H1 (cell line): ENCODE measurements around the gene CEP152. TPM values are rescaled to one million over a fixed set of nuclear protein-coding genes. Genes with fewer than 3 reads are reported as not detected.
A peak's percentile ranks its signal among the peaks of the same experiment; 100 is the strongest.

ENCODE experiments used
- CTCF ChIA-PET: fragments of 300-600 bp; sonication (Branson Sonifier 250); formaldehyde crosslinking; loops from one replicate; lab custom pipeline; 2021; ENCODE audit not compliant: partially characterized antibody; lab: Charles Lee
- POLR2A ChIA-PET: fragments of 300-600 bp; sonication (Branson Sonifier 250); formaldehyde crosslinking; loops from one replicate; lab custom pipeline; 2021; ENCODE audit warnings: inconsistent platforms; ENCODE audit not compliant: partially characterized antibody; lab: Charles Lee
- DNase-seq, 2 experiments: peaks; one replicate each; pipeline versions ENCODE4 v3.0.0 to v3.0.0-alpha.2; 2010 to 2022; ENCODE audit warnings: low spot score in 2 of 2, low read depth in 1 of 2, mixed read lengths in 1 of 2
- FAIRE-seq: peaks from 2 replicates; lab custom pipeline; 2011; peaks lifted over from hg19 to GRCh38; lab: Jason Lieb, UNC
- H2AFZ ChIP-seq: 2 replicates; pipeline ENCODE4 v1.8.1; 2012; ENCODE audit warnings: low read length, inconsistent platforms
- H2AK5ac ChIP-seq: 2 replicates; pipeline ENCODE4 v1.6.1; 2013; ENCODE audit warnings: low read depth, low read length
- H2BK120ac ChIP-seq: replicated peaks from 2 replicates; pipeline ENCODE3; 2013; ENCODE audit warnings: low read depth, low read length, inconsistent platforms
- H2BK12ac ChIP-seq: 2 replicates; pipeline ENCODE4 v1.6.1; 2013; ENCODE audit warnings: low read depth, low read length
- H2BK15ac ChIP-seq: 2 replicates; pipeline ENCODE4 v1.6.1; 2013; ENCODE audit warnings: low read length
- H2BK20ac ChIP-seq: 2 replicates; pipeline ENCODE4 v1.6.1; 2013; ENCODE audit warnings: low read length
- H2BK5ac ChIP-seq: 2 replicates; pipeline ENCODE4 v1.6.1; 2013; ENCODE audit warnings: low read depth, low read length
- H3K14ac ChIP-seq: 2 replicates; pipeline ENCODE4 v1.6.1; 2013; ENCODE audit warnings: inconsistent platforms; ENCODE audit not compliant: insufficient read length
- H3K18ac ChIP-seq: 2 replicates; pipeline ENCODE4 v1.6.1; 2013; ENCODE audit warnings: low read length; ENCODE audit errors: extremely low read depth
- H3K23ac ChIP-seq: 2 replicates; pipeline ENCODE4 v1.6.1; 2013; ENCODE audit warnings: inconsistent platforms; ENCODE audit not compliant: insufficient read length
- H3K23me2 ChIP-seq: 2 replicates; pipeline ENCODE4 v1.6.1; 2013; ENCODE audit warnings: low read depth, low read length
- H3K27ac ChIP-seq: 2 replicates; pipeline ENCODE4 v1.6.1; 2011; ENCODE audit warnings: low read depth, low read length, inconsistent platforms
- H3K27me3 ChIP-seq, 4 experiments: replicated peaks in 1 of 4; 1 replicate in 1 of 4; 2 replicates in 3 of 4; pipeline versions ENCODE4 v1.6.1 to v1.8.1; 2011 to 2013; ENCODE audit warnings: low read length in 3 of 4, mild to moderate bottlenecking in 3 of 4, inconsistent platforms in 2 of 4, mixed read lengths in 2 of 4, moderate library complexity in 1 of 4; ENCODE audit not compliant: control insufficient read depth in 3 of 4, insufficient read depth in 3 of 4; ENCODE audit errors: extremely low read depth in 1 of 4
- H3K36me3 ChIP-seq, 4 experiments: 2 replicates each; pipeline versions ENCODE4 v1.6.1 to v1.8.1; 2011 to 2013; ENCODE audit warnings: mild to moderate bottlenecking in 4 of 4, low read length in 3 of 4, moderate library complexity in 2 of 4, control low read depth in 1 of 4, inconsistent platforms in 1 of 4; ENCODE audit not compliant: insufficient read depth in 4 of 4, control insufficient read depth in 2 of 4
- H3K4ac ChIP-seq: replicated peaks from 2 replicates; pipeline ENCODE3; 2013; ENCODE audit warnings: low read length, low read depth, mixed read lengths, inconsistent platforms; ENCODE audit not compliant: insufficient read length
- H3K4me1 ChIP-seq, 4 experiments: replicated peaks in 1 of 4; 1 replicate in 1 of 4; 2 replicates in 3 of 4; pipeline versions ENCODE4 v1.6.1 to v1.8.1; 2011 to 2013; ENCODE audit warnings: low read length in 3 of 4, inconsistent platforms in 2 of 4, mixed read lengths in 1 of 4; ENCODE audit not compliant: insufficient read depth in 4 of 4, control insufficient read depth in 3 of 4
- H3K4me2 ChIP-seq, 2 experiments: 2 replicates each; pipeline versions ENCODE4 v1.6.1 to v1.8.1; 2011 to 2013; ENCODE audit warnings: low read depth in 2 of 2, low read length in 2 of 2, control low read depth in 1 of 2, inconsistent platforms in 1 of 2, mild to moderate bottlenecking in 1 of 2; ENCODE audit not compliant: insufficient read depth in 1 of 2
- H3K4me3 ChIP-seq, 4 experiments: fragments of 200-600, 300-600 bp in 1 of 4; sonication (generic), shearing (Covaris generic), sonication (Bioruptor Twin) in 1 of 4; 2 replicates each; pipeline versions ENCODE4 v1.5.1 to v1.8.1; 2011 to 2016; ENCODE audit warnings: low read length in 4 of 4, low read depth in 3 of 4, control low read depth in 2 of 4, inconsistent platforms in 2 of 4, mild to moderate bottlenecking in 2 of 4, mixed read lengths in 1 of 4, moderate library complexity in 1 of 4; ENCODE audit not compliant: insufficient read depth in 2 of 4; ENCODE audit errors: extremely low read depth in 1 of 4
- H3K56ac ChIP-seq: replicated peaks from 2 replicates; pipeline ENCODE3; 2013; ENCODE audit warnings: low read depth, mild to moderate bottlenecking, mixed read lengths, low read length, inconsistent platforms; ENCODE audit not compliant: insufficient read length
- H3K79me1 ChIP-seq: 2 replicates; pipeline ENCODE4 v1.6.1; 2013; ENCODE audit warnings: low read depth, low read length, control low read depth
- H3K79me2 ChIP-seq, 2 experiments: 2 replicates each; pipeline versions ENCODE4 v1.6.1 to v1.8.1; 2012 to 2013; ENCODE audit warnings: low read length in 2 of 2, mild to moderate bottlenecking in 2 of 2, inconsistent platforms in 1 of 2; ENCODE audit not compliant: insufficient read depth in 2 of 2, control insufficient read depth in 1 of 2
- H3K9ac ChIP-seq, 4 experiments: replicated peaks in 1 of 4; 1 replicate in 1 of 4; 2 replicates in 3 of 4; pipeline versions ENCODE4 v1.6.1 to v1.8.1; 2011 to 2013; ENCODE audit warnings: low read depth in 3 of 4, low read length in 3 of 4, control low read depth in 2 of 4, mild to moderate bottlenecking in 2 of 4, moderate library complexity in 2 of 4, inconsistent platforms in 1 of 4; ENCODE audit errors: extremely low read depth in 1 of 4
- H3K9me3 ChIP-seq, 2 experiments: 2 replicates each; pipeline versions ENCODE4 v1.6.1 to v1.8.1; 2012 to 2013; ENCODE audit warnings: mild to moderate bottlenecking in 2 of 2, moderate library complexity in 2 of 2, control low read depth in 1 of 2, inconsistent platforms in 1 of 2, low read depth in 1 of 2, low read length in 1 of 2, mixed read lengths in 1 of 2; ENCODE audit not compliant: insufficient read depth in 2 of 2
- H4K20me1 ChIP-seq, 2 experiments: replicated peaks in 1 of 2; 2 replicates each; pipeline versions ENCODE3 to v1.8.1; 2011 to 2013; ENCODE audit warnings: inconsistent platforms in 2 of 2, low read length in 2 of 2, mild to moderate bottlenecking in 1 of 2; ENCODE audit not compliant: insufficient read depth in 2 of 2, control insufficient read depth in 1 of 2
- H4K5ac ChIP-seq: 2 replicates; pipeline ENCODE4 v1.6.1; 2013; ENCODE audit warnings: low read length, low read depth, mixed read lengths, inconsistent platforms; ENCODE audit not compliant: insufficient read length
- H4K8ac ChIP-seq: 2 replicates; pipeline ENCODE4 v1.8.0; 2013; ENCODE audit warnings: mild to moderate bottlenecking, moderate library complexity, low read length, inconsistent platforms; ENCODE audit not compliant: insufficient read depth; ENCODE audit errors: extremely low read depth
- H4K91ac ChIP-seq: replicated peaks from 2 replicates; pipeline ENCODE3; 2013; ENCODE audit warnings: low read length, mixed read lengths, inconsistent platforms; ENCODE audit not compliant: insufficient read length
- KDM1A ChIP-seq: fragments of 200-600, 300-600 bp; sonication (generic); IDR thresholded peaks from 2 replicates; pipeline ENCODE4 v1.7.1; 2016; ENCODE audit warnings: mild to moderate bottlenecking, low read length, borderline replicate concordance
- MAFK ChIP-seq: IDR thresholded peaks from 2 replicates; pipeline ENCODE4 v1.6.1; 2012; ENCODE audit warnings: low read depth, mild to moderate bottlenecking, improper control_type of control experiment, low read length
- POLR2AphosphoS5 ChIP-seq: IDR thresholded peaks from 2 replicates; pipeline ENCODE4 v1.6.1; 2011; ENCODE audit warnings: low read depth, low read length
- SIX5 ChIP-seq: IDR thresholded peaks from 2 replicates; pipeline ENCODE4 v1.6.1; 2011; ENCODE audit warnings: mild to moderate bottlenecking, low read depth, low read length
- SP2 ChIP-seq: IDR thresholded peaks from 2 replicates; pipeline ENCODE4 v1.6.1; 2012; ENCODE audit warnings: mild to moderate bottlenecking, low read length, inconsistent platforms
- SP4 ChIP-seq: IDR thresholded peaks from 2 replicates; pipeline ENCODE4 v1.6.1; 2012; ENCODE audit warnings: low read length, inconsistent platforms
- WGBS, 2 experiments: shearing (Covaris generic) in 1 of 2; methylation state at CpG; one replicate each; pipeline versions ENCODE4 v1.1.6 to v1.1.7; 2013 to 2015; ENCODE audit warnings: low lambda C conversion rate in 2 of 2, mixed read lengths in 2 of 2, inconsistent platforms in 1 of 2, low coverage in 1 of 2, missing lambda C conversion rate in 1 of 2; ENCODE audit not compliant: insufficient replicate concordance in 2 of 2, insufficient coverage in 1 of 2, insufficient read length in 1 of 2; ENCODE audit errors: extremely low coverage in 1 of 2, missing lambda C conversion rate in 1 of 2; 5-methylcytosine and 5-hydroxymethylcytosine counted together
- polyA plus RNA-seq, 7 experiments: library from polyadenylated mRNA; depleted of rRNA in 3 of 7; stranded (reverse) in 5 of 7; unstranded in 2 of 7; fragments of >200 nt in 5 of 7; fragments of 200-250 nt in 2 of 7; gene quantifications; 1 replicate in 5 of 7; 2 replicates in 1 of 7; 4 replicates in 1 of 7; pipeline versions ENCODE4 v1.2.1 to v1.2.3, GENCODE V29; 2011 to 2013; ENCODE audit warnings: missing spikeins in 2 of 7, mixed read lengths in 2 of 7
- total RNA-seq: library from RNA; stranded (reverse); fragmentation: NEBNext Ultra II Directional; extraction: Animal tissue kit (Norgen Biotek cat#: 25700); gene quantifications from 2 replicates; pipeline ENCODE4 v1.2.1, GENCODE V29; 2021

The CEP152 gene
- total and polyA plus RNA-seq, 2 of the 8 experiments (the other 6 are each of a cell fraction or from before 2014, with no cell fraction given), result 1.4 to 16.2 TPM

- H3K56ac ChIP-seq, result no peak overlapping the region
- no peaks in the 10 kb centered on the region for H3K79me1 ChIP-seq
- H2AK5ac ChIP-seq, result no peak overlapping the region
- WGBS, 2 experiments, result 41% methylated on average over 3 of the region's 3 CpGs; no CpG with 5 or more reads in 1 of the 2 experiments
- TF ChIP-seq SP2, result no peak
- no peak for TF ChIP-seq SP4
- TF ChIP-seq KDM1A, result no peak
- no peak for TF ChIP-seq MAFK
- TF ChIP-seq POLR2AphosphoS5, result no peak
- TF ChIP-seq SIX5, result peak; percentile 28; the same call in 1 of the 2 replicates
- no peaks in the 10 kb centered on the region for H3K36me3 ChIP-seq
- no peak overlapping the region for H4K91ac ChIP-seq
- no peak overlapping the region for H3K18ac ChIP-seq
- H4K8ac ChIP-seq, result no peak overlapping the region
- no peak for DNase-seq
- no peak overlapping the region for H3K9ac ChIP-seq
- H3K4me2 ChIP-seq, result no peak overlapping the region
- no peak overlapping the region for H2BK5ac ChIP-seq
- ChIA-PET POLR2A (no interaction called here), CTCF (interaction anchor here (0.5 to 1.6 kb wide), 2 partner anchors 281 to 323 kb away, joined by 3 read pairs; no protein-coding TSS in a partner anchor)
- FAIRE-seq, result no peak
- H2BK12ac ChIP-seq, result no peak overlapping the region
- H3K4me3 ChIP-seq, result no peak overlapping the region
- no peak overlapping the region for H2BK15ac ChIP-seq
- no peaks in the 10 kb centered on the region for H3K79me2 ChIP-seq
- H2AFZ ChIP-seq, result no peak overlapping the region
- H3K23me2 ChIP-seq, result 0 out of 2 replicates have a peak, but pooled peaks cover 3% of the 10 kb centered on the region
- no peak overlapping the region for H3K14ac ChIP-seq
- H2BK120ac ChIP-seq, result no peak overlapping the region
- H3K4ac ChIP-seq, result no peak overlapping the region
- H4K20me1 ChIP-seq, result no peaks in the 10 kb centered on the region
- H3K4me1 ChIP-seq, result no peaks in the 10 kb centered on the region
- no peak overlapping the region for H4K5ac ChIP-seq
- H2BK20ac ChIP-seq, result no peak overlapping the region
- H3K27ac ChIP-seq, result no peak overlapping the region
- no peak overlapping the region for H3K23ac ChIP-seq
- no peaks in the 10 kb centered on the region for H3K9me3 ChIP-seq
- no peaks in the 10 kb centered on the region for H3K27me3 ChIP-seq
Observed at GRCh38 chr15:48696627-48697312, 114.1 kb downstream of the CEP152 start.
